ENCODE data around the gene AMBP.

DNA sequence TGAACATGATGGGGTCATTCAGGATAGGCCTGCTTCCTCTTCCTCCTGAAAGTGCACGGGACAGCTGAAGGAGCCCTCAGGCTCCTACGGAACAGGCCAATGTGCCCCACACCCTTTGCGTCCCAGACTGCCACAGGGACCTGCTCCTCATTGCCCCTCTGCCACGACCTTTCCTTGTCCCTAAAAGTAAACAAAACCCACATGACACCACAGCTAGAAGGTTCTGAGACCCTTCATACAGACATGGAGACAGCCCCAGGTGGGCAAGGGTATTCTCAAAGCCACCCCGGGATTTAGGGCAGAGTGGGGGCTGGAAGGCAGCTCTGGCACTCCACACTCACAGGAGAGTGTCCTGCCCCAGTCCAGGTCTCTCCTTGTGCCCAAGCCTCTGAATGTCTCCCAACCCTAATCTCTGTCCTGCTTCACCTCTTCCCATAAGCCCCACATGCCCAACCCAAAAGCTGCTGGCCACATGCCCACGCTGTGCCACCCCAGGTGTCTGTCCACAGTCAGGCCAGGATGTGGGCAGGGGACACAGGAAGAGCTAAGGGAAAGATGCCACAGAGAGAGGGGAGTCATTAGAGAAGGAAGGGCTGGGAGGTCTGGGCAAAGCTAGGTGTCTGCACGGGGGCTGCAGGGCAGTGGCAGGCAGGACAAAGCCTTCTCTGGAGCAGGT is 800 bp downstream of the AMBP start:
- TF ChIP-seq, protein P1, sequence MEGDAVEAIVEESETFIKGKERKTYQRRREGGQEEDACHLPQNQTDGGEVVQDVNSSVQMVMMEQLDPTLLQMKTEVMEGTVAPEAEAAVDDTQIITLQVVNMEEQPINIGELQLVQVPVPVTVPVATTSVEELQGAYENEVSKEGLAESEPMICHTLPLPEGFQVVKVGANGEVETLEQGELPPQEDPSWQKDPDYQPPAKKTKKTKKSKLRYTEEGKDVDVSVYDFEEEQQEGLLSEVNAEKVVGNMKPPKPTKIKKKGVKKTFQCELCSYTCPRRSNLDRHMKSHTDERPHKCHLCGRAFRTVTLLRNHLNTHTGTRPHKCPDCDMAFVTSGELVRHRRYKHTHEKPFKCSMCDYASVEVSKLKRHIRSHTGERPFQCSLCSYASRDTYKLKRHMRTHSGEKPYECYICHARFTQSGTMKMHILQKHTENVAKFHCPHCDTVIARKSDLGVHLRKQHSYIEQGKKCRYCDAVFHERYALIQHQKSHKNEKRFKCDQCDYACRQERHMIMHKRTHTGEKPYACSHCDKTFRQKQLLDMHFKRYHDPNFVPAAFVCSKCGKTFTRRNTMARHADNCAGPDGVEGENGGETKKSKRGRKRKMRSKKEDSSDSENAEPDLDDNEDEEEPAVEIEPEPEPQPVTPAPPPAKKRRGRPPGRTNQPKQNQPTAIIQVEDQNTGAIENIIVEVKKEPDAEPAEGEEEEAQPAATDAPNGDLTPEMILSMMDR (IDR thresholded peaks at IDR 0.05; ENCODE audit: low read depth, low read length, missing input control), result no peak
- no peak for TF ChIP-seq FOXA2 (IDR thresholded peaks at IDR 0.05)
- TF ChIP-seq, protein P2, sequence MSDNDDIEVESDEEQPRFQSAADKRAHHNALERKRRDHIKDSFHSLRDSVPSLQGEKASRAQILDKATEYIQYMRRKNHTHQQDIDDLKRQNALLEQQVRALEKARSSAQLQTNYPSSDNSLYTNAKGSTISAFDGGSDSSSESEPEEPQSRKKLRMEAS (IDR thresholded peaks at IDR 0.05), result no peak
